ENCODE data around the gene KPTN. TPM values are rescaled to one million over a fixed set of nuclear protein-coding genes. Genes with fewer than 3 reads are reported as not detected.

KPTN gene
- total RNA-seq, 1 experiment from 2014 or later = 17.6 TPM

DNA sequence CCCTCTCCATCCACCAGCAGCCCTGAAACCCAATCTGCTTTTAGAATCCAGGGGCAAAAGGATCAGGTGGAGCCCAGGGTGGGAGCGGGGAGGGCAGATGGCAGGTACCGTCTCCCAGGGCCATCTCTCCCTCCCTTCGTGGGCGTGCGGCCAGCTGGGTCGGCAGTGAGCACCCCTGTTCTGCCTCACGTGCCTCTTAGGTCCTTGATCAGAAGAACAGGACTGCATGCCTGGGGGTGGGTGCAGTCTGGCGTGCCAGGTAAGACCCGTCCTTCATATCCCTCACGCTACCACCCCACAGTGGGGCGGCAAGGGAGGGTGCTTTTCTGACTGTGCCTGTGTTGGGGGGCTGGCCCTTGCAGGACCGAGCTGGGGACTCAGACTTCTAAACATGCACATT is 14.3 kb downstream of the KPTN start:
- CTCF ChIA-PET = no interaction called here
- no peak overlapping the region for H3K27ac Mint-ChIP-seq (ENCODE audit: low read depth, unreplicated experiment)
- no peaks in the 10 kb centered on the region for H3K36me3 Mint-ChIP-seq (ENCODE audit: insufficient read depth, unreplicated experiment)
- H3K4me3 Mint-ChIP-seq (ENCODE audit: unreplicated experiment) = no peak overlapping the region
- H3K4me1 Mint-ChIP-seq (ENCODE audit: insufficient read depth, unreplicated experiment) = peaks cover 7% of the 10 kb centered on the region
- BruUV-seq (replicated peaks) = no TSS peak
- TF ChIP-seq, protein P1, sequence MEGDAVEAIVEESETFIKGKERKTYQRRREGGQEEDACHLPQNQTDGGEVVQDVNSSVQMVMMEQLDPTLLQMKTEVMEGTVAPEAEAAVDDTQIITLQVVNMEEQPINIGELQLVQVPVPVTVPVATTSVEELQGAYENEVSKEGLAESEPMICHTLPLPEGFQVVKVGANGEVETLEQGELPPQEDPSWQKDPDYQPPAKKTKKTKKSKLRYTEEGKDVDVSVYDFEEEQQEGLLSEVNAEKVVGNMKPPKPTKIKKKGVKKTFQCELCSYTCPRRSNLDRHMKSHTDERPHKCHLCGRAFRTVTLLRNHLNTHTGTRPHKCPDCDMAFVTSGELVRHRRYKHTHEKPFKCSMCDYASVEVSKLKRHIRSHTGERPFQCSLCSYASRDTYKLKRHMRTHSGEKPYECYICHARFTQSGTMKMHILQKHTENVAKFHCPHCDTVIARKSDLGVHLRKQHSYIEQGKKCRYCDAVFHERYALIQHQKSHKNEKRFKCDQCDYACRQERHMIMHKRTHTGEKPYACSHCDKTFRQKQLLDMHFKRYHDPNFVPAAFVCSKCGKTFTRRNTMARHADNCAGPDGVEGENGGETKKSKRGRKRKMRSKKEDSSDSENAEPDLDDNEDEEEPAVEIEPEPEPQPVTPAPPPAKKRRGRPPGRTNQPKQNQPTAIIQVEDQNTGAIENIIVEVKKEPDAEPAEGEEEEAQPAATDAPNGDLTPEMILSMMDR (IDR thresholded peaks at IDR 0.05; ENCODE audit: unreplicated experiment) = no peak
- H3K27me3 Mint-ChIP-seq (ENCODE audit: insufficient read depth, unreplicated experiment) = peaks cover 59% of the 10 kb centered on the region
- no peaks in the 10 kb centered on the region for H3K9me3 Mint-ChIP-seq (ENCODE audit: unreplicated experiment)
- intact Hi-C loops (cut with micrococcal nuclease) = no loop called here
- POLR2A ChIA-PET = no interaction called here
- no peak for DNase-seq (ENCODE audit: unreplicated experiment)

DNA sequence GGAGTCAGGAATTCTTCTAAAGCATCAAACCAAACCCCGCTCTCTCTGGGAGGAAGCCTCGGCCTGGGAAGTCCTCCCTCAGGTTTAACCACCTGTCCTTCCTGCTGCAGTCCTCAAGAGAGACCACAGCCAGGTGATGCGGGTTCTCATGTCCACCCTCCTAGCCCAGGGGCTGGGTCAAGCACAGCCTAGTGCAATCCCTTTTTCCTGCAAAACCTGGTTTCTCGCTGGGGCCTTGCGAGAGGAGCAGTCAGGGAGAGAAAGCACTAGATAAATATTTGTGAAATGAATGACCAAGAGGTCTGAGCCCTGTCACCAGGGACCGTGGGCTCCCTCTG is 14.7 kb downstream of the KPTN start:
- TF ChIP-seq, protein P1 (IDR thresholded peaks at IDR 0.05; ENCODE audit: unreplicated experiment) = no peak
- Mint-ChIP-seq H3K9me3 (ENCODE audit: unreplicated experiment) (no peaks in the 10 kb centered on the region), H3K27ac (ENCODE audit: low read depth, unreplicated experiment) (no peak overlapping the region), H3K4me3 (ENCODE audit: unreplicated experiment) (no peak overlapping the region), H3K36me3 (ENCODE audit: insufficient read depth, unreplicated experiment) (no peaks in the 10 kb centered on the region), H3K4me1 (ENCODE audit: insufficient read depth, unreplicated experiment) (peaks cover 7% of the 10 kb centered on the region), H3K27me3 (ENCODE audit: insufficient read depth, unreplicated experiment) (peaks cover 63% of the 10 kb centered on the region)
- no TSS peak for BruUV-seq (replicated peaks)
- no peak for DNase-seq (ENCODE audit: unreplicated experiment)
- CTCF ChIA-PET = no interaction called here
- POLR2A ChIA-PET = no interaction called here
- intact Hi-C loops (cut with micrococcal nuclease) = no loop called here

DNA sequence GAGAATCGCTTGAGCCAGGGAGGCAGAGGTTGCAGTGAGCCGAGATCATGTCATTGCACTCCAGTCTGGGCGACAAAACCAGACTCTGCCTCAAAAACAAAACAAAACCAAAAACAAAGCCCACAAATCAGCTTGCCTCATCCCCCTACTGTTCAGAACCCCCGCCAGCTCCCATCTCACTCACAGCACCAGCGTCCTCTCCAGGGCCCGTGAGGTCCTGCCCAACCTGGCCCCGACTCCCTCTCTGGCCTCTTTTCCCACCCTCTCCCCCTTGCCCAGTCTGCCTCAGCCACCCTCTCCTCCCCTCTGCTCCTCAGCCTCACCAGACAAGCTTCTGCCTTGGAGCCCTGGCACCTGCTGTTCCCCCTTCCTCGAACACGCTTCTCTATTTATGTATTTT is 16.1 kb downstream of the KPTN start:
- H3K36me3 Mint-ChIP-seq (ENCODE audit: insufficient read depth, unreplicated experiment) = no peaks in the 10 kb centered on the region
- ChIA-PET POLR2A (no interaction called here), CTCF (no interaction called here)
- BruUV-seq (replicated peaks) = no TSS peak
- H3K27me3 Mint-ChIP-seq (ENCODE audit: insufficient read depth, unreplicated experiment) = peaks cover 68% of the 10 kb centered on the region
- intact Hi-C loops (cut with micrococcal nuclease) = no loop called here
- H3K9me3 Mint-ChIP-seq (ENCODE audit: unreplicated experiment) = no peaks in the 10 kb centered on the region
- no peak overlapping the region for H3K27ac Mint-ChIP-seq (ENCODE audit: low read depth, unreplicated experiment)
- H3K4me3 Mint-ChIP-seq (ENCODE audit: unreplicated experiment) = no peak overlapping the region
- peaks cover 7% of the 10 kb centered on the region for H3K4me1 Mint-ChIP-seq (ENCODE audit: insufficient read depth, unreplicated experiment)
- DNase-seq (ENCODE audit: unreplicated experiment) = no peak
- TF ChIP-seq, protein P1 (IDR thresholded peaks at IDR 0.05; ENCODE audit: unreplicated experiment) = no peak

DNA sequence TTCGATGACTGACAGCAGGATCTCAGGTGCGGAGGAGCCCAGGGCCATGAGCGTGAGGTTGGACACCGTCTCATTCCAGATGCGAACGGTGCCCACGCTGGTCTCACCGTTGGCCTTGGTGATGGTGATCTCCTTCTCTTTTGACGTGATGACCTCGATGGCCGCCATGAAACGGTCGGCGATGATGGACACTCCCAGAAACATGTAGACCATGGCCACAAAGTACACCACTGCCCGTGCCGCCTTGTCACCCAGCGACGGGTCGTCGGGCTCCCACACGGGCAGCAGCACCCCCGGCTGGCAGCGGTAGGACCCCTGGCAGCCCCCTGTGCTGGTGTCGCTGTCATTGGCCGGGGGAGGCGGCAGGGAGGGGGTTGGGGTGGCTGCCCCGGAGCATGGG is 18.1 kb downstream of the KPTN start:
- POLR2A ChIA-PET = no interaction called here
- no peaks in the 10 kb centered on the region for H3K36me3 Mint-ChIP-seq (ENCODE audit: insufficient read depth, unreplicated experiment)
- no peak overlapping the region for H3K27ac Mint-ChIP-seq (ENCODE audit: low read depth, unreplicated experiment)
- intact Hi-C loops (cut with micrococcal nuclease) = no loop called here
- no peak for DNase-seq (ENCODE audit: unreplicated experiment)
- H3K4me1 Mint-ChIP-seq (ENCODE audit: insufficient read depth, unreplicated experiment) = peaks cover 2% of the 10 kb centered on the region
- no TSS peak for BruUV-seq (replicated peaks)
- no peaks in the 10 kb centered on the region for H3K9me3 Mint-ChIP-seq (ENCODE audit: unreplicated experiment)
- CTCF ChIA-PET = no interaction called here
- H3K27me3 Mint-ChIP-seq (ENCODE audit: insufficient read depth, unreplicated experiment) = peaks cover 51% of the 10 kb centered on the region
- TF ChIP-seq, protein P1 (IDR thresholded peaks at IDR 0.05; ENCODE audit: unreplicated experiment) = no peak
- H3K4me3 Mint-ChIP-seq (ENCODE audit: unreplicated experiment) = no peak overlapping the region
